Left renal pelvis (tissue), 4 donors: ENCODE measurements around the gene TRAFD1. TPM values are rescaled to one million over a fixed set of nuclear protein-coding genes. Genes with fewer than 3 reads are reported as not detected.
"Not testable (repeated sequence)": the region's sequence is repeated elsewhere in the genome, so short reads cannot be mapped to it uniquely, and the experiment has no call there.

Experiments
- DNase-seq, 4 donors: peaks; one replicate each; pipeline ENCODE4 v3.0.0-alpha.2; 2013; ENCODE audit warnings: low read depth in 4 of 4, low spot score in 3 of 4
- polyA plus RNA-seq, 4 donors: library from polyadenylated mRNA; unstranded; fragments of 120-200 nt; gene quantifications; one replicate each; pipeline ENCODE4 v1.2.1, GENCODE V29; 2013; ENCODE audit not compliant: insufficient read length in 4 of 4

The TRAFD1 gene
- polyA plus RNA-seq, 4 donors = 34.1 to 42.7 (median 40.6) TPM

DNA sequence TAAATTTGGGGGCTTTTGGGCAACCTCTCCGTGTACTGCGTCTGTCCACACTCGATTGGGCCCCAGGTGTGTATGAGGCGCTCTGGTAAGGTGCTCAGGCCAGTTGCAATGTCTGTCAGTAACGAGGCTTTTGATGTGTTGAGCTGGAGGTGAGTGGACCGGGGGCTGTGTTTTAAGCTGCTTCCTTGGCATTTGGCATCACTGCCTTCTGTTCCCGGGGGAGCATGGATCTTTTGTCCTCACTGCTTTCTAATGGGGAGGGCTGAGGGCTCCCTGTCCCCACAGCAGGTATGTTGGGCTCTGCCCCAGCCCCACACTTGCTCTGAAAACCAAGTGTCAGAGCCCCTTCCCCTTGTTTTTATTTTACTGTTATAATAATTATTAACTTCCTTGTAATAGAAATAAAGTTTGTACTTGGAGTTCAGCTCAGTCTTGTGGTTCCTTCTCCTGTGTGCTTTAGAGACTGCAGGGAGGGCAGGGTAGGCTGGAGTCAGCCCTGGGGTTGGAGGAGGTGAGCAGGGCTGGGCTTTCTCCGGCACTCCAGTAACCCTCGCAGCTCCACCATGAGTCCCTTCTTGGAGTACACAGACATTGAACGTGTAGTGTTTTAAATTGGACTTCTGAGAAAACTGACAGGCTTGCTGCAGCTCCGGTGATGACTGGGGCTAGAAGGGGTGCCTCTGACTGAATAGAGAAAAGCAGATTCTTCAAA, 28.0 kb downstream of the TRAFD1 start:
- no peak for DNase-seq

GRCh38 chr12:112153893-112154219, 28.5 kb downstream of the TRAFD1 start:
- DNase-seq = peak in 1 of 4 donors; percentile 30

GRCh38 chr12:112158461-112159145, 33.2 kb downstream of the TRAFD1 start:
- not testable (repeated sequence) for DNase-seq

DNA sequence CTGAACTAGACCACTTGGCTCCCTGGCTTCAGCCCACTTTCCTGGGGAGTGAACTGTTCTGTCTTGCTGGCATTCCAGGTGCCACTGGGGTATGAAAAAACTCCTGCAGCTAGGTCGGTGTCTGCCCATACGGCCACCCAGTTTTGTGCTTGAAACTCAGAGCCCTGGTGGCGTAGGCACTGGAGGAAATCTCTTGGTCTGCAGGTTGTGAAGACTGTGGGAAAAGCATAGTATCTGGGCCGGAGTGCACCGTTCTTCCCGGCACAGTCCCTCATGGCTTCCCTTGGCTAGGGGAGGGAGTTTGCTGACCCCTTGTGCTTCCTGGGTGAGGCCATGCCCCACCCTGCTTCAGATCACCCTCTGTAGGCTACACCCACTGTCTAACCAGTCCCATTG, 33.8 kb downstream of the TRAFD1 start:
- no peak for DNase-seq

- no peak for DNase-seq
Measured at GRCh38 chr12:112160611-112161010, 35.3 kb downstream of the TRAFD1 start.

DNA sequence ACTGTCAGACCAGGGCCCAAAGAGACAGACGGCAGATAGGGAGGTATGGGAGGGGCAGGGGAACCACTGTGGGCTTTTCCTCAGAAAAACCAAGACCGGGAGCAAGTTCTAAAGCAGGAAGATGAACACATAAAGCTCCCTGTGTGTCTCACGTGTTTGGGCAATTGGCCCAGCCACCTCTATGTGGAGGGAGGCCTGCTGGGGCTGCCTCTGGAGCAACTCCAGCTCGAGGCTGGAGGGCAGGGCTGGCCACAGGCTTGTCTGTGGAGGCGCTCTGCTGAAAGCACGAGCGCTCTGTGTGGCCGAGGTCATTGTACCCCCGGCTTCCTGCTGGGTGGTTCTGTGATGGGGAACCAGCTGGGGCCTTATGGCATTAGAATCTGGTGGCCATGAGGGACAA, 36.4 kb downstream of the TRAFD1 start:
- DNase-seq = no peak

DNA sequence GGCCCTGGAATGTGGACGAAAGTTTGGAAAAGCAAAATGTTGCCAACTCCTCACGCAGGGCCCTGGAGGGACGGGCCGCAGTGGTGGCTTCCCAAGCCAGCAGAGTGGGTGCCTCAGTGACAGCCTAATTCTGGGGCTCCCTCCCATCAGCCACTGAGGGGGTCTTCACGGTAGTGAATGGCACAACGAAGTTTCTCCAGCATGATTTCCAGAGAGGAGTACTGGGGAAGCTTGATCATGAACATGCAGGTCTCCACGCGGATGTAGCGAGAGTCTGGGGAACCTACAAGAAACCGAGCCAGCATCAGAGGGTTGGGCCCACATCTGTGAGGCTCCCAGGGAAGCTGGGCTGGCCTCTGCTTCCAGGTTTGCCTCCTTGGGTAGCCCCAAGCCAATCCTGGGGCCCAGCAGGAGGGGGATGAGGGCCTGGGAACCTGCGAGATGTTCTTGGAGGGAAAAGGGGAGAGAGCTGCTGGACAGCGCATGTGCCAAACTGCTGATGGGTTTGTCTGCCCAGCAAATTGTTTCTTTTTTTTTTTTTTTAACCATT, 37.0 kb downstream of the TRAFD1 start:
- no peak for DNase-seq

DNA sequence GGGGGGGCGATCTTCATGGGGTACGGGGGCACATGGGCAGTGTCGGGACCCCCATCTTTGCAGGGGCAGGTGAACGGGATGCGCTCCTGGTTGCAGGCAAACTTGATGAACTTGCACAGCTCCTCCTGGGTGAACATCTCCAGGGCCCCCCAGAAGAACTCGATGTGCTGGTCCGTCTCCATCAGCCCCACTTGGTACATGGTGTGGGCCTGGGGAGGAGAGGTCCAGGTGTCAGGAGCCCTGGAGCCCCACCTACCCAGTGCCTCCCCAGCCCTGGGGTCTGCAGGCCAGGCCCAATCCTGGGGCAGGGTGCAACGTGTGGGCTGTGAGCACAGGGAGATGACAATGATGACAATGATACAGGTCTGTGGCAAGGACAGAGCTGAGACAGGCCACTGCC, 37.7 kb downstream of the TRAFD1 start:
- no peak for DNase-seq

DNA sequence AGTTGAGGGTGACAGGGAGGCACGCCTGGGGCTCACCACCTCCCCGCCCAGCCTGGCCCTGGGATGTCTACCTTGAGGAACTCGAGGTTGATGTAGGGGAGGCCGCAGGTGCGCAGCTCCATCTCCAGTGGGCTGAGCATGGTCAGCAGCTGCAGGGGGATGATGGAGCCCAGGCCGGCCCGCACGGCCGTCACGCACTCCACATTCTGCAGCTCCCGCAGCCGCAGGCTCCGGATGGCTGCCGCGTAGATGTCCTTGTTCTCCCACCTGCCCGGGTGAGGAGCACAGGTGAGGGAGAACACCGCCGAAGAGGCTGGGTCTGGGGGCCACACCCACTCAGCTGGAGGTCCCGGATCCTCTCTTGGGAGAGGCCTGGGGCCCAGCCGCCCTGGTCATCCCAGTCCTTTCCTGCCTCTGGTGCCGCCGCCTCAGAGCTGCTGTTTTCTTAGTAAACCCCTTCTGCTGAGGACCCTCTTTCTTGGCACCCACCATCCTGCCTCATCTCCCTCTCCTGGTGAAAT, 38.2 kb downstream of the TRAFD1 start:
- no peak for DNase-seq

GRCh38 chr12:112164011-112164660, 38.8 kb downstream of the TRAFD1 start:
- DNase-seq = no peak

- no peak for DNase-seq
Measured at GRCh38 chr12:112165624-112166023, 40.3 kb downstream of the TRAFD1 start.

DNA sequence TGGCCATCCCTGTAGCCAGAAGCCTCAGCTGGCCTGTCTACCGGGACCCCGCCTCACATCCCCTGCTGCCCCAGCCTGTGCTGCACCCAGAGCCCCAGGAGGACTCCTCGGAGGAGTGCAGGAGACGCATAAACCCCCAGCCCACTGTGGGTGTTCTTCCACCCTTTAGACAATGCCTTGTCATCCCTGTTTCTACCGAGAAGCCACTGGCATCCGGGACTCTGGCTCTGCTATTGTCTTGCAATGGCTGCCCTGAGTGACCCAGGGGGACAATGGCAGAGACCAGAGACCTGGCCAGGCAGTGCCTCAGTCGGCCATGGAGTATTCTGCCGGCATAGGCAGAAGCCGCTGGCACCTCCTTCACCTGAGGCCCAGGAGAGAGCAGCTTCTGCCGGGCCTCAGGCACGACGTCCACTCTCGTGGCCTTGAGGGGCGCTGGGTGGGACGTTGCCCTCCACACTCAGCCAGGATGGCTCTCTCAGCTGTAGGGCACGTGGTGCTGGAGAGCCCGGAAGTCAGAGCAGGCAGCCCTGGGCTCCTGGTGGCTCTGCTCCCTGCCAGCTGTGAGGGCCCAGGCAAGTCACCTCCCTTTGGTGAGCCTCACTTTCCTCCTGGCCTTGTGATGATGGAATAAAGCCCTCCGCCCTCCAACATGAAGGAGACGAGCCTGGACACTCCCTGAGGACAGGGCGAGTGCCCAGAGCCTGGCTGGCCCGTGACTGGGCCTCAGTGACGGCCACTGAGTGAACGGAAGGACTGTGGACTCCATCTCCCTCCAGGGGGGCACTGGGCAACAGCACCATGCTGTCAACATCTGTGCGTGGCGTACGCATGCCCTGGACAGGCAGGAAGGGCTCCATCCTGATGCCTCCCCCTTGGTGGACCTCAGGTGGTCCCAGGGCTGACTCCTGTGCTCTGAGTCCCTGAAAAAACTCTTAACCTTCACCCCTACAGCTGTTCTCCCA, 41.0 kb downstream of the TRAFD1 start:
- DNase-seq = no peak

GRCh38 chr12:112167031-112167461, 41.7 kb downstream of the TRAFD1 start:
- DNase-seq = no peak

GRCh38 chr12:112167718-112168525, 42.6 kb downstream of the TRAFD1 start:
- DNase-seq = no peak

GRCh38 chr12:112168561-112168971, 43.2 kb downstream of the TRAFD1 start:
- no peak for DNase-seq

DNA sequence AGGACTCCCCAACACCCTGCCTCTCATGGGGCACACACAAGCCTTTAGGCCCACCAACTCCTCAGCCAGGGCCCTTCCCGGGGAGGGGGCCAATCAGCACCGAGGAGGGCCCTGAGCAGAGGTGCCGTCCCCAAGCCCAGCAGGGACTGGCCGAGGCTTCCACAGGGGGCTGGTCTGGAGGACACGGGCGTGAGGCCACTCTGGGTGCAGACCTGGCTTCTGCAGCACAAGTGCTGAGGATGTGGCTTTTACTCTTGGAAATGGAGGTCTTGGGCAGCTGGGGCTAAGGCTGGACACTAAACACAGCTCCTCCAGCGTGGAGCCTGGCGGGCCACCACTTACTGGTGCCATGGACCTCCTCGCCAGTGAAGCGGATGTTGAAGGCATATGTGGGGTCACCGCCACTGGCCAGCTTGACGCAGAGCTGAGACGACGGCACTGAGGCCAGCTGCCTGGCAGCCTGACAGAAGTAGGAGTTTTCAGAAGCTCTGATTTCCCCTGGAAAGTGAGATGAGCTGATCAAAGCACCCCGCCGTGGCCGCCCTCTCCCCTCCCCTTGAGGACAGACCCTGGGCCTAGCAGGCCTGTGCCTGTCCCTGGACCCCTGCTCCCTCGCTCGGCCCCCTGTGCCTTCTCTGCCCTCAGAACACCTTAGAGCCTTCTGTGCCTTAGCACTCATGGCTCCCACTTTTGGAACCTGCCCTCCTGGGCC, 44.0 kb downstream of the TRAFD1 start:
- DNase-seq = no peak

DNA sequence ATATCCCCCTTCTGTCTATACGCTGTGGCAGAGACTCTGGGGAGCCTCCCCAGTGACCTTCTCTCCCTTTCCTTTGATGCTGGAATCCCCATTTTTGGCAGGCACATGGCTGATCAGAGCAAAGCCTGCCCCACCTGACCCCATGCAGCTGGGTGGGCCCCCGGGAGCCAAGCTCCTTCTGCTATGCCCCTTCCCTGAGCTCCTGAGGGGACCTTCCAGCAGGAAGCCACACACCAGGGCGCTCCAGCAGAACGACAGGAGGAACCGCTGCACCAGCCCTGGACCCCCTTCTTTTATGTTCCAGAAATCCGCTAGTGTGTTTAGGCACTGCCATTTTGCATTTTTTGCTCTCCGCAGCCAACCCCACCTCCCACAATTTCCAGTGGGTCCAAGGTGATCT, 44.6 kb downstream of the TRAFD1 start:
- no peak for DNase-seq

DNA sequence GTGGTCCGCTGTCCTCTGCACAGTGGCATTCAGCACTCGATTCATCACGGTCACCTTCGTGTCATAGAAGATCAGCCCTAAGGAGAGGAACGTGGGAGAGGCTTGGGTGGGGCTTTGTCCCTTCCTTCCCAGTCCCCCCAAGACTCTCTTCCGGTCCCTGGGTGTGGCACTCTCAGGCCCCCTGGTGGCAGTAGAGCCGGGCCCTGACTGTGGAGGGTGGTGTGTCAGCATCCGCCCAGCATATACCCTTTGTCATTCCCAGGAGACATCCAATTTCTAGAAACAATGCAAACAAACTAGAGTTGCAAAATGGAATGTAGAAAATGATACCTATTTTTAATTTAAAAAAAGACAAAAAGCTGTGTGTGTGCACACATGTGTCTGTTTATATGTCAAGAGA, 45.0 kb downstream of the TRAFD1 start:
- DNase-seq = no peak
